GM18858 (cell line): ENCODE measurements around the gene NRP1.
"Not testable (repeated sequence)": the region's sequence is repeated elsewhere in the genome, so short reads cannot be mapped to it uniquely, and the experiment has no call there.

ENCODE experiments used
- ATAC-seq: cut with Tn5 transposase; IDR thresholded peaks from one replicate; pipeline ENCODE4 v1.9.1; 2021; ENCODE audit not compliant: unreplicated experiment

NRP1 gene

GRCh38 chr10:33334153-33334804 is at the start of gene NRP1:
Gene NRP1, minus strand, starts transcription at chr10:33334667. Its CDS starts 285 bp downstream, at chr10:33334382.
- ATAC-seq, result no peak

GRCh38 chr10:33384201-33384600 is 49.7 kb upstream of the NRP1 start:
- not testable (repeated sequence) for ATAC-seq

GRCh38 chr10:33382921-33383713 is 48.6 kb upstream of the NRP1 start:
- ATAC-seq, result no peak

- no peak for ATAC-seq
These were observed 47.7 kb upstream of the NRP1 start for GRCh38 chr10:33382216-33382600.

GRCh38 chr10:33381451-33382215 is 47.2 kb upstream of the NRP1 start:
- ATAC-seq, result no peak

- no peak for ATAC-seq
These were observed 43.2 kb upstream of the NRP1 start for GRCh38 chr10:33377658-33378025.

- ATAC-seq, result no peak
These were observed 42.6 kb upstream of the NRP1 start for GRCh38 chr10:33376976-33377657.

GRCh38 chr10:33376476-33376875 is 42.0 kb upstream of the NRP1 start:
- ATAC-seq, result no peak

- no peak for ATAC-seq
These were observed 38.8 kb upstream of the NRP1 start for GRCh38 chr10:33373263-33373662.

GRCh38 chr10:33371234-33371633 is 36.8 kb upstream of the NRP1 start:
- no peak for ATAC-seq

- no peak for ATAC-seq
These were observed 36.0 kb upstream of the NRP1 start for GRCh38 chr10:33370434-33370930.

GRCh38 chr10:33368086-33368485 is 33.6 kb upstream of the NRP1 start:
- no peak for ATAC-seq

GRCh38 chr10:33365871-33366411 is 31.5 kb upstream of the NRP1 start:
- ATAC-seq, result no peak

- ATAC-seq, result no peak
These were observed 30.8 kb upstream of the NRP1 start for GRCh38 chr10:33365301-33365700.

GRCh38 chr10:33363106-33363505 is 28.6 kb upstream of the NRP1 start:
- ATAC-seq, result no peak

- no peak for ATAC-seq
These were observed 23.5 kb upstream of the NRP1 start for GRCh38 chr10:33358016-33358415.

- ATAC-seq, result no peak
These were observed 20.8 kb upstream of the NRP1 start for GRCh38 chr10:33355274-33355673.

- no peak for ATAC-seq
These were observed 19.4 kb upstream of the NRP1 start for GRCh38 chr10:33353853-33354252.

- ATAC-seq, result no peak
These were observed 18.9 kb upstream of the NRP1 start for GRCh38 chr10:33353334-33353733.

GRCh38 chr10:33352615-33353014 is 18.1 kb upstream of the NRP1 start:
- ATAC-seq, result no peak

- no peak for ATAC-seq
These were observed 17.7 kb upstream of the NRP1 start for GRCh38 chr10:33352175-33352574.
